Measurements from ENCODE around the gene GPR150. TPM values are rescaled to one million over a fixed set of nuclear protein-coding genes. Genes with fewer than 3 reads are reported as not detected.

GPR150 gene
- polyA plus RNA-seq, 1 donor (not counting 4 experiments of a cell fraction or from before 2014, with no cell fraction given) = 0.07 TPM

DNA sequence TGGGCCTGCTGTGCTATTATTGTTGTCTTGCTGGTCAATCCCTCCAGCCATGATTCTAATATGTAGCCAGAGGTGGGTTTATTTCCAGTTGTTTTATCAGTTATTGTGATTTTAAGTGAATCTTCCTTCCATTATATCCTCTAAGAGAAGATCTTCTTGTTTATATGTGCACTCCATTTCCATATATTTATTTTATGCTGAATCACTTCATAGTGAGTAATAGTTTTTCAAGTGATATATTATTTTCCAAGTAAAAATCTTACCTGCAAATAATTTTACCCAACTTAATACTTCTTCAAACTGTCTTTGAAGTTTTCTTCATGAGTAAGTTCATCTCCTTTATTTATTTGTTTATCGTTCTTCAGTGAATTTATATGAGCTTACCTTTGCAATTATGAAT lies 13.5 kb upstream of the GPR150 start:
- Histone ChIP-seq H3K27ac (ENCODE audit: control insufficient read depth, insufficient read depth, low read length) (no peak overlapping the region), H3K27me3 (ENCODE audit: control insufficient read depth, extremely low read depth, insufficient read depth, low read length) (no peaks in the 10 kb centered on the region), H3K36me3 (ENCODE audit: control insufficient read depth in 2 of 2, extremely low read depth in 1 of 2, insufficient read depth in 2 of 2, low read length in 2 of 2) (no peaks in the 10 kb centered on the region), H3K4me1 (ENCODE audit: control insufficient read depth, extremely low read depth, insufficient read depth, low read length) (no peaks in the 10 kb centered on the region), H3K9ac (ENCODE audit: control insufficient read depth, extremely low read depth, insufficient read depth, low read length) (no peak overlapping the region), H3K79me2 (ENCODE audit: control insufficient read depth, insufficient read depth, low read length) (no peaks in the 10 kb centered on the region), H2AFZ (ENCODE audit: control insufficient read depth, low read length) (no peak overlapping the region), H3K4me2 (ENCODE audit: control insufficient read depth, extremely low read depth, insufficient read depth, low read depth, low read length) (no peak overlapping the region), H3K9me3 (ENCODE audit: control insufficient read depth, low read depth, low read length) (no peaks in the 10 kb centered on the region), H3K9me1 (ENCODE audit: control insufficient read depth, extremely low read depth, insufficient read depth, low read length) (no peaks in the 10 kb centered on the region), H3K4me3 (ENCODE audit: control insufficient read depth in 2 of 3, extremely low read depth in 1 of 3, insufficient read depth in 2 of 3, low read depth in 1 of 3, low read length in 3 of 3) (no peak overlapping the region), H4K20me1 (ENCODE audit: control insufficient read depth, extremely low read depth, insufficient read depth, low read length) (no peaks in the 10 kb centered on the region)
- no peak for FAIRE-seq
- DNase-seq (ENCODE audit: low read depth, low spot score) = no peak
- dilution Hi-C loops (cut with MboI; ENCODE audit: extremely low pct_ligation_motif_present, low sequenced_read_pairs) = no loop called here
- TF ChIP-seq, protein P1, sequence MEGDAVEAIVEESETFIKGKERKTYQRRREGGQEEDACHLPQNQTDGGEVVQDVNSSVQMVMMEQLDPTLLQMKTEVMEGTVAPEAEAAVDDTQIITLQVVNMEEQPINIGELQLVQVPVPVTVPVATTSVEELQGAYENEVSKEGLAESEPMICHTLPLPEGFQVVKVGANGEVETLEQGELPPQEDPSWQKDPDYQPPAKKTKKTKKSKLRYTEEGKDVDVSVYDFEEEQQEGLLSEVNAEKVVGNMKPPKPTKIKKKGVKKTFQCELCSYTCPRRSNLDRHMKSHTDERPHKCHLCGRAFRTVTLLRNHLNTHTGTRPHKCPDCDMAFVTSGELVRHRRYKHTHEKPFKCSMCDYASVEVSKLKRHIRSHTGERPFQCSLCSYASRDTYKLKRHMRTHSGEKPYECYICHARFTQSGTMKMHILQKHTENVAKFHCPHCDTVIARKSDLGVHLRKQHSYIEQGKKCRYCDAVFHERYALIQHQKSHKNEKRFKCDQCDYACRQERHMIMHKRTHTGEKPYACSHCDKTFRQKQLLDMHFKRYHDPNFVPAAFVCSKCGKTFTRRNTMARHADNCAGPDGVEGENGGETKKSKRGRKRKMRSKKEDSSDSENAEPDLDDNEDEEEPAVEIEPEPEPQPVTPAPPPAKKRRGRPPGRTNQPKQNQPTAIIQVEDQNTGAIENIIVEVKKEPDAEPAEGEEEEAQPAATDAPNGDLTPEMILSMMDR (optimal IDR thresholded peaks at IDR 0.05 in 1 of 3, IDR thresholded peaks at IDR 0.05 in 1 of 3, conservative IDR thresholded peaks at IDR 0.05 in 1 of 3; ENCODE audit: extremely low read depth in 1 of 3, insufficient read depth in 2 of 3, low read length in 3 of 3) = no peak
- TF ChIP-seq EZH2 (IDR thresholded peaks at IDR 0.05; ENCODE audit: low read length) = no peak

DNA sequence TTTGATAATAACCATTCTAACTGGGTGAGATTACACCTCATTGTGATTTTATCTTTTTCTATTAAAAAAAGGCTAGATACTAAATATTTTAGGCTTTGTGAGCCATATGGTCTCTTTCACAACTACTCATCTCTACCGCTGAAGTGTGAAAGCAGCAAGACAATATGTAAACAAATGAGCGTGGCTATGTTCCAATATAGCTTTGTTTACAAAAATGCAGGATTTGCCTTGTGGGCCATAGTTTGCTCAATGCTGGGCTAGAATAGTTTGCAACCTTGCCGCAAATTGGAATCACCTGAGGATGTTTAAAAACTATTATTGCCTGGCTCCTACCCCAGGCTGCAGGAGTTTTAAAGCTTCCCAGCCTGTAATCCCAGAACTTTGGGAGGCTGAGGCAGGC lies 10.2 kb upstream of the GPR150 start:
- H3K27ac ChIP-seq (ENCODE audit: control insufficient read depth, insufficient read depth, low read length) = no peak overlapping the region
- H3K9ac ChIP-seq (ENCODE audit: control insufficient read depth, extremely low read depth, insufficient read depth, low read length) = no peak overlapping the region
- TF ChIP-seq, protein P1 (optimal IDR thresholded peaks at IDR 0.05 in 1 of 3, IDR thresholded peaks at IDR 0.05 in 1 of 3, conservative IDR thresholded peaks at IDR 0.05 in 1 of 3; ENCODE audit: extremely low read depth in 1 of 3, insufficient read depth in 2 of 3, low read length in 3 of 3) = no peak
- TF ChIP-seq EZH2 (IDR thresholded peaks at IDR 0.05; ENCODE audit: low read length) = no peak
- no peak overlapping the region for H2AFZ ChIP-seq (ENCODE audit: control insufficient read depth, low read length)
- dilution Hi-C loops (cut with MboI; ENCODE audit: extremely low pct_ligation_motif_present, low sequenced_read_pairs) = no loop called here
- H3K9me1 ChIP-seq (ENCODE audit: control insufficient read depth, extremely low read depth, insufficient read depth, low read length) = no peaks in the 10 kb centered on the region
- no peaks in the 10 kb centered on the region for H3K79me2 ChIP-seq (ENCODE audit: control insufficient read depth, insufficient read depth, low read length)
- no peaks in the 10 kb centered on the region for H3K4me1 ChIP-seq (ENCODE audit: control insufficient read depth, extremely low read depth, insufficient read depth, low read length)
- no peaks in the 10 kb centered on the region for H3K27me3 ChIP-seq (ENCODE audit: control insufficient read depth, extremely low read depth, insufficient read depth, low read length)
- H3K4me2 ChIP-seq (ENCODE audit: control insufficient read depth, extremely low read depth, insufficient read depth, low read depth, low read length) = no peak overlapping the region
- H3K36me3 ChIP-seq (ENCODE audit: control insufficient read depth in 2 of 2, extremely low read depth in 1 of 2, insufficient read depth in 2 of 2, low read length in 2 of 2) = no peaks in the 10 kb centered on the region
- H4K20me1 ChIP-seq (ENCODE audit: control insufficient read depth, extremely low read depth, insufficient read depth, low read length) = no peaks in the 10 kb centered on the region
- H3K9me3 ChIP-seq (ENCODE audit: control insufficient read depth, low read depth, low read length) = no peaks in the 10 kb centered on the region
- DNase-seq (ENCODE audit: low read depth, low spot score) = no peak
- no peak for FAIRE-seq
- H3K4me3 ChIP-seq (ENCODE audit: control insufficient read depth in 2 of 3, extremely low read depth in 1 of 3, insufficient read depth in 2 of 3, low read depth in 1 of 3, low read length in 3 of 3) = no peak overlapping the region

Measured in keratinocyte (primary cell).